Heart right ventricle (tissue), 16 donors: ENCODE results near the gene EFCAB11. TPM values are rescaled to one million over a fixed set of nuclear protein-coding genes. Genes with fewer than 3 reads are reported as not detected.

Experiments
- ATAC-seq, 8 donors: fragments of 200-7000 bp; cut with Tn5 transposase; one replicate each; pipeline ENCODE4 v1.9.1; 2020; ENCODE audit warnings: mild to moderate bottlenecking in 8 of 8, moderate library complexity in 8 of 8, moderate number of reproducible peaks in 1 of 8
- DNase-seq, 2 donors: peaks; one replicate each; pipeline ENCODE4 v3.0.0-alpha.2; 2020
- H3K27ac ChIP-seq, 10 donors: fragments of 200-600 bp; sonication (generic) in 2 of 10; one replicate each; pipeline versions ENCODE4 v1.5.0 to v1.8.0; 2020 to 2022; ENCODE audit warnings: mild to moderate bottlenecking in 3 of 10
- H3K27me3 ChIP-seq, 7 donors: fragments of 200-600 bp; one replicate each; pipeline ENCODE4 v1.8.0; 2021 to 2022; ENCODE audit warnings: mild to moderate bottlenecking in 2 of 7
- H3K36me3 ChIP-seq, 9 donors: fragments of 200-600 bp; sonication (generic) in 1 of 9; one replicate each; pipeline versions ENCODE4 v1.5.0 to v1.8.0; 2020 to 2022; ENCODE audit warnings: mild to moderate bottlenecking in 2 of 9
- H3K4me1 ChIP-seq, 9 donors: fragments of 200-600 bp; sonication (generic) in 1 of 9; one replicate each; pipeline versions ENCODE4 v1.5.0 to v1.8.0; 2020 to 2022; ENCODE audit warnings: mild to moderate bottlenecking in 4 of 9
- H3K4me3 ChIP-seq, 10 donors: fragments of 200-600 bp; sonication (generic) in 2 of 10; one replicate each; pipeline versions ENCODE4 v1.5.0 to v1.8.0; 2020 to 2022; ENCODE audit warnings: mild to moderate bottlenecking in 7 of 10, moderate library complexity in 2 of 10
- H3K9me3 ChIP-seq, 11 donors: fragments of 200-600 bp in 10 of 11; sonication (generic) in 2 of 11; one replicate each; pipeline versions ENCODE4 v1.5.0 to v1.8.0; 2013 to 2022; ENCODE audit warnings: mild to moderate bottlenecking in 2 of 11, control low read depth in 1 of 11, moderate library complexity in 1 of 11
- WGBS, 2 donors: extraction: QIAGEN DNeasy Blood & Tissue Kit; methylation state at CpG; one replicate each; pipeline ENCODE4 v1.1.7; 2013; ENCODE audit warnings: inconsistent platforms in 1 of 2; 5-methylcytosine and 5-hydroxymethylcytosine counted together
- intact Hi-C, 10 donors: fragments of 100-400 bp; cut with DNase I; formaldehyde crosslinking; loops; one replicate each; pipeline versions ENCODE4 v1.11.1 to v1.14.2; 2022
- polyA plus RNA-seq, 2 donors: library from polyadenylated mRNA; stranded (reverse); fragments of 200-250 nt; gene quantifications; one replicate each; pipeline ENCODE4 v1.2.3, GENCODE V29; 2013
- total RNA-seq, 10 donors: library from RNA; stranded (reverse); fragmentation: NEBNext Ultra II Directional in 3 of 10; extraction: Animal tissue kit (Norgen Biotek cat#: 25700) in 3 of 10; gene quantifications; one replicate each; pipeline versions ENCODE4 v1.2.1 to v1.2.4, GENCODE V29; 2021 to 2023
- TF ChIP-seq, protein P1 (sequence below), 9 donors: fragments of 200-600 bp; sonication (generic) in 2 of 9; IDR thresholded peaks; one replicate each; pipeline versions ENCODE4 v1.5.0 to v1.8.0; 2021 to 2022; ENCODE audit warnings: antibody characterized with exemption in 9 of 9, mild to moderate bottlenecking in 5 of 9, moderate library complexity in 1 of 9
- donor health status: Arrhythmogenic right ventricular cardiomyopathy.
- donor health status: ischemic (EF 13 %, LVEDD 7.1; RV severe dilation, severe dysfunction).
- donor health status: healthy with polysubstance abuse.
- donor health status: DM: no; HTN: yes; CAD: no.
- donor health status: DM: no; HTN: no; CAD: no.
- donor health status: ischemic (EF 25% LVEDD 6.9; RV normal size, moderate dysfunction).
- donor health status: ischemic (EF 25% LVEDD 5.7; RV mildly dilated, moderate dysfunction).
- donor health status: healthy.
- donor health status: DM: yes; HTN: yes; CAD: no.
- donor health status: Ischemic cardiomyopathy.
- donor health status: ischemic (EF 35%, LVEDD 5.7; RV mildly dilated, moderate dysfunction).
- donor health status: nonischemic (EF 11% LVEDD 7.7; RV severe dilation, severe dysfunction).
- donor health status: DM: yes; HTN: yes; CAD: no.
- donor health status: PGD.
- donor health status: ischemic (EF 29% LVEDD 5.4; RV normal size, mild dysfunction).
- donor health status: nonischemic (EF 23%, LVEDD 6.1; RV moderate dilation, normal function).

The EFCAB11 gene
- total and polyA plus RNA-seq, 12 donors = 0.95 to 6.7 (median 3.4) TPM

GRCh38 chr14:89988787-89989186 is 34.3 kb upstream of the EFCAB11 start:
- H3K9me3 ChIP-seq = no peaks in the 10 kb centered on the region
- TF ChIP-seq, protein P1, sequence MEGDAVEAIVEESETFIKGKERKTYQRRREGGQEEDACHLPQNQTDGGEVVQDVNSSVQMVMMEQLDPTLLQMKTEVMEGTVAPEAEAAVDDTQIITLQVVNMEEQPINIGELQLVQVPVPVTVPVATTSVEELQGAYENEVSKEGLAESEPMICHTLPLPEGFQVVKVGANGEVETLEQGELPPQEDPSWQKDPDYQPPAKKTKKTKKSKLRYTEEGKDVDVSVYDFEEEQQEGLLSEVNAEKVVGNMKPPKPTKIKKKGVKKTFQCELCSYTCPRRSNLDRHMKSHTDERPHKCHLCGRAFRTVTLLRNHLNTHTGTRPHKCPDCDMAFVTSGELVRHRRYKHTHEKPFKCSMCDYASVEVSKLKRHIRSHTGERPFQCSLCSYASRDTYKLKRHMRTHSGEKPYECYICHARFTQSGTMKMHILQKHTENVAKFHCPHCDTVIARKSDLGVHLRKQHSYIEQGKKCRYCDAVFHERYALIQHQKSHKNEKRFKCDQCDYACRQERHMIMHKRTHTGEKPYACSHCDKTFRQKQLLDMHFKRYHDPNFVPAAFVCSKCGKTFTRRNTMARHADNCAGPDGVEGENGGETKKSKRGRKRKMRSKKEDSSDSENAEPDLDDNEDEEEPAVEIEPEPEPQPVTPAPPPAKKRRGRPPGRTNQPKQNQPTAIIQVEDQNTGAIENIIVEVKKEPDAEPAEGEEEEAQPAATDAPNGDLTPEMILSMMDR (IDR thresholded peaks at IDR 0.05) = no peak
- H3K4me1 ChIP-seq = no peaks in the 10 kb centered on the region
- intact Hi-C loops = no loop called here
- DNase-seq (no peak), ATAC-seq (no peak)
- H3K27me3 ChIP-seq = no peaks in the 10 kb centered on the region
- no peak overlapping the region for H3K4me3 ChIP-seq
- WGBS, 2 donors = 96% methylated on average over 5 of the region's 5 CpGs
- peaks cover 0 to 99% (median 22%) of the 10 kb centered on the region in 9 donors for H3K36me3 ChIP-seq
- H3K27ac ChIP-seq = no peak overlapping the region

- no peak for ATAC-seq
- no peaks in the 10 kb centered on the region for H3K27me3 ChIP-seq
- no peaks in the 10 kb centered on the region for H3K4me1 ChIP-seq
- peaks cover 0 to 99% (median 15%) of the 10 kb centered on the region in 9 donors for H3K36me3 ChIP-seq
- no peak overlapping the region for H3K27ac ChIP-seq
- H3K4me3 ChIP-seq = no peak overlapping the region
- intact Hi-C loops = no loop called here
- no peak for DNase-seq
- no peaks in the 10 kb centered on the region for H3K9me3 ChIP-seq
- TF ChIP-seq, protein P1 (IDR thresholded peaks at IDR 0.05) = no peak
These were observed 32.6 kb upstream of the EFCAB11 start for GRCh38 chr14:89987161-89987475.

GRCh38 chr14:89986462-89987160 is 32.1 kb upstream of the EFCAB11 start:
- H3K9me3 ChIP-seq = no peaks in the 10 kb centered on the region
- TF ChIP-seq, protein P1 (IDR thresholded peaks at IDR 0.05) = no peak
- intact Hi-C loops = no loop called here
- H3K27me3 ChIP-seq = no peaks in the 10 kb centered on the region
- no peak for DNase-seq
- peaks cover 0 to 99% (median 15%) of the 10 kb centered on the region in 9 donors for H3K36me3 ChIP-seq
- H3K27ac ChIP-seq = no peak overlapping the region
- H3K4me1 ChIP-seq = no peaks in the 10 kb centered on the region
- 91% methylated on average over 5 of the region's 5 CpGs for WGBS, 2 donors
- ATAC-seq = no peak
- H3K4me3 ChIP-seq = no peak overlapping the region

GRCh38 chr14:89983375-89983774 is 28.8 kb upstream of the EFCAB11 start:
- H3K4me3 ChIP-seq = no peak overlapping the region
- TF ChIP-seq, protein P1 (IDR thresholded peaks at IDR 0.05) = no peak
- H3K4me1 ChIP-seq = no peaks in the 10 kb centered on the region
- intact Hi-C loops = no loop called here
- no peaks in the 10 kb centered on the region for H3K27me3 ChIP-seq
- H3K9me3 ChIP-seq = no peaks in the 10 kb centered on the region
- no peak for ATAC-seq
- DNase-seq = no peak
- peaks cover 0 to 99% (median 15%) of the 10 kb centered on the region in 9 donors for H3K36me3 ChIP-seq
- WGBS, 2 donors = 92 to 97% methylated on average over 2 of the region's 2 CpGs
- no peak overlapping the region for H3K27ac ChIP-seq
